RWPE2 (cell line): ENCODE results near the gene TBC1D1.

Source experiments
- ATAC-seq: fragments of 200-7000 bp; cut with Tn5 transposase; 3 replicates; pipeline ENCODE4 v1.9.1; 2021; ENCODE audit warnings: low read depth
- DNase-seq: peaks from one replicate; pipeline ENCODE4 v3.0.0-alpha.2; 2020; ENCODE audit warnings: low spot score
- H3K27ac ChIP-seq: fragments of 450-650 bp; 2 replicates; pipeline ENCODE4 v1.5.1; 2017; ENCODE audit warnings: mild to moderate bottlenecking; ENCODE audit not compliant: poor library complexity, severe bottlenecking
- H3K27me3 ChIP-seq: fragments of 250-450 bp; sonication (Bioruptor Pico); 2 replicates; pipeline ENCODE4 v1.5.1; 2021; ENCODE audit warnings: mild to moderate bottlenecking, moderate library complexity; ENCODE audit not compliant: insufficient read depth, poor library complexity, severe bottlenecking
- H3K36me3 ChIP-seq: fragments of 250-450 bp; sonication (Bioruptor Pico); 2 replicates; pipeline ENCODE4 v1.5.1; 2020; ENCODE audit warnings: low read depth, mild to moderate bottlenecking, moderate library complexity
- H3K4me1 ChIP-seq: fragments of 250-450 bp; sonication (Bioruptor Pico); 2 replicates; pipeline ENCODE4 v1.5.1; 2021; ENCODE audit warnings: mild to moderate bottlenecking, moderate library complexity; ENCODE audit not compliant: insufficient read depth, poor library complexity, severe bottlenecking
- H3K4me3 ChIP-seq: fragments of 250-450 bp; sonication (Bioruptor Pico); 2 replicates; pipeline ENCODE4 v1.5.1; 2021; ENCODE audit warnings: mild to moderate bottlenecking, moderate library complexity; ENCODE audit not compliant: severe bottlenecking
- H3K9me3 ChIP-seq: fragments of 250-450 bp; sonication (Bioruptor Pico); 2 replicates; pipeline ENCODE4 v1.5.1; 2021; ENCODE audit warnings: mild to moderate bottlenecking, moderate library complexity; ENCODE audit not compliant: severe bottlenecking
- CTCF ChIP-seq: fragments of 450-650 bp; IDR thresholded peaks from one replicate; pipeline ENCODE4 v1.5.1; 2017; ENCODE audit warnings: mild to moderate bottlenecking, moderate library complexity; ENCODE audit not compliant: poor library complexity, severe bottlenecking

The TBC1D1 gene

GRCh38 chr4:38144031-38144430 lies 253.1 kb downstream of the TBC1D1 start:
- H3K4me3 ChIP-seq, result no peak overlapping the region
- H3K36me3 ChIP-seq, result 0 out of 2 replicates have a peak, but pooled peaks cover 5% of the 10 kb centered on the region
- DNase-seq (no peak), ATAC-seq (no peak)
- TF ChIP-seq CTCF, result no peak
- no peak overlapping the region for H3K27ac ChIP-seq
- no peaks in the 10 kb centered on the region for H3K27me3 ChIP-seq
- no peaks in the 10 kb centered on the region for H3K4me1 ChIP-seq
- no peaks in the 10 kb centered on the region for H3K9me3 ChIP-seq

DNA sequence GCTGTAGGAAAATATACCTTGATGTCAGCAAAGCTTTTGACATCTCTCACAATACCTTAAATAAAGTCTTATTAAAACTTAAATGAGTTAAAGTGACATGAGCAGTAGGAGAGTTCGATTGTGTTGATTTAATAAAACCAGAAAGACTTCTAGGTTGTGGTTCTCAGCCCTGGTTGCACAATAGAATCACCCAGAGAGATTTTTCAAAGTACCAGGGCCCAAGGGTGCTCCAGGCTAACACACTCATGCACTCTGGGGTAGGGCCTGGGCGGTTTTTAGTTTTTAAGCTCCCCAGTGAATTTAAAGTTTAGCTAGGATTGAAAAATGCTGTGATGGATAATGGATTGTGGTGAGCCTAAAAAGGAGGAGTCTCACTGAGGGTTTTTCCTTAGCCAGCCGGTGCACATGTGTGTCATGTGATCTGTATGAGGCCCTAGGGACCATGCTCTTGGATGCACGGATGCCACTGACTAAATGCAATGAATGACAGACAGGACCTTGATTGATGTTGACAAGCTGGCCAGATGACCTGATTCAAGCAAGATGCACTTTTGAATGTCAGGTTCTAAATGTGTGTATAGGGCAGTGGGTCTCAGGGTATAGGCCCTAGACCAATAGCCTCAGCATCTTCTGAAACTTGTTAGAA lies 254.3 kb downstream of the TBC1D1 start:
- Histone ChIP-seq H3K9me3 (no peaks in the 10 kb centered on the region), H3K36me3 (no peaks in the 10 kb centered on the region), H3K4me3 (no peak overlapping the region), H3K27me3 (no peaks in the 10 kb centered on the region), H3K4me1 (no peaks in the 10 kb centered on the region), H3K27ac (no peak overlapping the region)
- ATAC-seq, result no peak
- DNase-seq, result no peak
- no peak for TF ChIP-seq CTCF

DNA sequence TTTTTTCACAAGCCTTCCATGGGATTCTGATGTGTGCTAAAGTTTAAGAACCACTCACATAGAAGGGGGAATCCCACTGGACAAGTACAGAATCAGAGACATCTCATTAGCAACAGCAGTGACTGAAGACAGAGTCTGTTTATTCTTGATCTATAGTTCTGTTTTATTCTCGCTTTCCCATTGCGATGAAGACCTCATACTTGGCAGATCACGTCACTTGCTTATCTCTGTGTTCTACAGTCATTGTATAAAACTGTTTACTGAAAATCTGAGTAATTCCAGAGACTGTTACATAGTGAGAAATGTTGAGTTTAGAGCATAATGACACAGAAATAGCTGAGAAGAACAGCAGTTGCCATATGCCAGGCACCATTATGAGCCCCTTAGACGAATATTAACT lies 254.9 kb downstream of the TBC1D1 start:
- H3K9me3 ChIP-seq, result no peaks in the 10 kb centered on the region
- no peaks in the 10 kb centered on the region for H3K4me1 ChIP-seq
- no peak for TF ChIP-seq CTCF
- H3K27me3 ChIP-seq, result no peaks in the 10 kb centered on the region
- no peaks in the 10 kb centered on the region for H3K36me3 ChIP-seq
- no peak for ATAC-seq
- no peak overlapping the region for H3K4me3 ChIP-seq
- no peak for DNase-seq
- no peak overlapping the region for H3K27ac ChIP-seq

DNA sequence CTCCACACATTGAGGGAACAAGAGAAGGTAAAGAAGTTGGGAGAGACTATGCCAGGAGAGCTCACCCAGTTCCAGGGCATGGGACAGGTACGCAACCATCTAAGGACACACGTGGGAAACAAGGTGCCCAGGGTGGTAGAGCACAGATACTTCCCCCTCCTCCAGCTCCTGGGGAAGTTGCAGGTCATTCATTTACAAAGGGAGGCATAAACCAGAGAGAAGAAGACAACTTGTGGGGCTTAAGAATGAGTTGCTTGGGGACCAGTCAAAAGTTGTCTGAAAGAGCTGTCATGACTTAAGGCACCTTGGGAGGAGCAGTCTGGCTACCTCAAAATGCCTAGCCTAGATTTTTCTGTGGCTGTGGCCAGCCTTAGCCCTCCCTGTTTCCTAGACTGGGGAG lies 255.5 kb downstream of the TBC1D1 start:
- H3K36me3 ChIP-seq, result no peaks in the 10 kb centered on the region
- H3K4me1 ChIP-seq, result no peaks in the 10 kb centered on the region
- no peak for ATAC-seq
- H3K27me3 ChIP-seq, result no peaks in the 10 kb centered on the region
- H3K4me3 ChIP-seq, result no peak overlapping the region
- no peak overlapping the region for H3K27ac ChIP-seq
- DNase-seq, result no peak
- peaks cover under 1% of the 10 kb centered on the region for H3K9me3 ChIP-seq
- TF ChIP-seq CTCF, result no peak

DNA sequence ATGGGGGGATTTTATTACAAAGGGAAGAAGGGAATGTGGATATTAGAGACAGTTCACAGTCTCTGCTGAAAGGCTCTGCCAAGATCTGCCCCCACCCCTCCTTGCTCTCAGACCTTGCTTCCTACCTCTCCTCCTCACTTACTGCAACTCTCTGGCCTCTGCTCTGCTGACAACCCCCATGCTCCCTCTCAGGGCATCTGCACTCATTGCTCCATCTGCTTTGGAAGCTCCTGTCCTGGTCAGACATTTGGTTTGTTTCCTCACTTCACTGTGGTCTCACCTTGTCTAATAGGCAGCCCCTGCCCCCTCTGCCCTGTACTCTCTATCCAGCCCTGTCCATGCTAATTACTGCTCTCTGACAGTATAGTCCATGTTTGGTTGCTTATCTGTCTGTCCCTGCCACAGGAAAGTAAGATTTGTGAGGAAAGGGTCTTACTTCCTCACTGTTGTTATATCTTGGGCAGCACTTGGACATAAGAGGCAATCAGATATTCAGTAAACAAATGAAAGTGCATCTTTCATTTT lies 258.6 kb downstream of the TBC1D1 start:
- ATAC-seq (no peak), DNase-seq (no peak)
- Histone ChIP-seq H3K4me1 (peaks cover 7% of the 10 kb centered on the region), H3K36me3 (no peaks in the 10 kb centered on the region), H3K27ac (no peak overlapping the region), H3K9me3 (peaks cover 4% of the 10 kb centered on the region), H3K27me3 (no peaks in the 10 kb centered on the region), H3K4me3 (no peak overlapping the region)
- no peak for TF ChIP-seq CTCF
